Fibroblast of the aortic adventitia (primary cell): ENCODE measurements around the gene RASA2. TPM values are rescaled to one million over a fixed set of nuclear protein-coding genes. Genes with fewer than 3 reads are reported as not detected.

ENCODE experiments used
- DNase-seq: peaks from one replicate; pipeline ENCODE4 v3.0.0-alpha.2; 2010; ENCODE audit warnings: low read depth
- H3K4me3 ChIP-seq: 2 replicates; pipeline ENCODE4 v1.5.1; 2011; ENCODE audit warnings: low read depth, mild to moderate bottlenecking, control low read depth, low read length, moderate library complexity
- CTCF ChIP-seq: IDR thresholded peaks from 2 replicates; pipeline ENCODE4 v1.5.1; 2011; ENCODE audit warnings: mild to moderate bottlenecking, low read length, control low read depth, inconsistent platforms; ENCODE audit not compliant: insufficient read depth
- total RNA-seq: library from RNA; depleted of rRNA; stranded (reverse); fragments of >200 nt; gene quantifications from 2 replicates; pipeline ENCODE4 v1.2.3, GENCODE V29; 2012; ENCODE audit warnings: low replicate concordance

RASA2 gene
- total RNA-seq, 1 donor = 28.9 TPM

- DNase-seq = peak; percentile 72
- H3K4me3 ChIP-seq = no peak overlapping the region
- peak; percentile 82 for TF ChIP-seq CTCF
Measured at GRCh38 chr3:141644931-141645330, 158.1 kb downstream of the RASA2 start.

GRCh38 chr3:141646760-141647561 is 160.1 kb downstream of the RASA2 start:
- no peak overlapping the region for H3K4me3 ChIP-seq
- DNase-seq = peak; percentile 29
- TF ChIP-seq CTCF = no peak

GRCh38 chr3:141647562-141647915 is 160.7 kb downstream of the RASA2 start:
- no peak overlapping the region for H3K4me3 ChIP-seq
- DNase-seq = no peak
- TF ChIP-seq CTCF = no peak

- no peak for TF ChIP-seq CTCF
- DNase-seq = no peak
- no peak overlapping the region for H3K4me3 ChIP-seq
Measured at GRCh38 chr3:141648055-141648910, 161.5 kb downstream of the RASA2 start.

GRCh38 chr3:141649871-141650270 is 163.0 kb downstream of the RASA2 start:
- no peak for TF ChIP-seq CTCF
- DNase-seq = no peak
- no peak overlapping the region for H3K4me3 ChIP-seq

- no peak overlapping the region for H3K4me3 ChIP-seq
- no peak for TF ChIP-seq CTCF
- no peak for DNase-seq
Measured at GRCh38 chr3:141650783-141651182, 164.0 kb downstream of the RASA2 start.
